ENCODE results near the gene ZNF280D.

GRCh38 chr15:56672721-56673120 lies 60.6 kb downstream of the ZNF280D start:
- no peak for TF ChIP-seq POLR2A (IDR thresholded peaks at IDR 0.05; ENCODE audit: extremely low read depth, insufficient read length)
- no peak for TF ChIP-seq CTCF (IDR thresholded peaks at IDR 0.05; ENCODE audit: low read depth, low read length)

Data from NB4 (cell line).